H9 (cell line): ENCODE data around the gene SLC22A15. TPM values are rescaled to one million over a fixed set of nuclear protein-coding genes. Genes with fewer than 3 reads are reported as not detected.

Experiments
- DNase-seq: peaks from one replicate; pipeline ENCODE4 v3.0.0-alpha.2; 2017
- H2AFZ ChIP-seq: one replicate; pipeline ENCODE4 v1.6.1; 2013; ENCODE audit warnings: mild to moderate bottlenecking, low read length, control low read depth, moderate library complexity
- H2AK5ac ChIP-seq: 2 replicates; pipeline ENCODE4 v1.6.1; 2013; ENCODE audit warnings: low read length, control low read depth, mixed read lengths; ENCODE audit not compliant: insufficient read length
- H2BK120ac ChIP-seq: one replicate; pipeline ENCODE4 v1.6.1; 2013; ENCODE audit warnings: low read depth, mild to moderate bottlenecking, low read length, control low read depth, inconsistent platforms; ENCODE audit not compliant: poor library complexity, severe bottlenecking
- H2BK12ac ChIP-seq: 2 replicates; pipeline ENCODE4 v1.6.1; 2013; ENCODE audit warnings: low read length, control low read depth, mixed read lengths, low read depth; ENCODE audit not compliant: insufficient read length
- H2BK15ac ChIP-seq: 2 replicates; pipeline ENCODE4 v1.6.1; 2013; ENCODE audit warnings: low read depth, low read length, control low read depth
- H2BK20ac ChIP-seq: one replicate; pipeline ENCODE4 v1.6.1; 2013; ENCODE audit warnings: low read depth, mild to moderate bottlenecking, low read length, control low read depth, inconsistent platforms; ENCODE audit not compliant: poor library complexity, severe bottlenecking
- H2BK5ac ChIP-seq: 2 replicates; pipeline ENCODE4 v1.6.1; 2013; ENCODE audit warnings: low read length, control low read depth, mixed read lengths; ENCODE audit not compliant: insufficient read length
- H3K14ac ChIP-seq: 2 replicates; pipeline ENCODE4 v1.6.1; 2013; ENCODE audit warnings: low read length, control low read depth; ENCODE audit not compliant: insufficient read depth
- H3K18ac ChIP-seq: 2 replicates; pipeline ENCODE4 v1.6.1; 2013; ENCODE audit warnings: low read depth, mild to moderate bottlenecking, mixed read lengths, low read length, control low read depth; ENCODE audit not compliant: insufficient read length
- H3K23ac ChIP-seq: 2 replicates; pipeline ENCODE4 v1.6.1; 2013; ENCODE audit warnings: low read length, control low read depth, mixed read lengths, low read depth; ENCODE audit not compliant: insufficient read length
- H3K23me2 ChIP-seq: 2 replicates; pipeline ENCODE4 v1.6.1; 2013; ENCODE audit warnings: low read depth, mild to moderate bottlenecking, mixed read lengths, low read length, control low read depth; ENCODE audit not compliant: insufficient read length, poor library complexity, severe bottlenecking
- H3K27ac ChIP-seq: 2 replicates; pipeline ENCODE4 v1.5.1; 2013; ENCODE audit warnings: low read length, control low read depth, mixed read lengths, low read depth; ENCODE audit not compliant: insufficient read length
- H3K27me3 ChIP-seq: 2 replicates; pipeline ENCODE4 v1.6.1; 2013; ENCODE audit warnings: low read length, control low read depth, inconsistent platforms; ENCODE audit not compliant: insufficient read depth
- H3K4ac ChIP-seq: 2 replicates; pipeline ENCODE4 v1.6.1; 2013; ENCODE audit warnings: low read depth, mild to moderate bottlenecking, control low read depth, inconsistent platforms, low read length, moderate library complexity
- H3K4me1 ChIP-seq: 2 replicates; pipeline ENCODE4 v1.6.1; 2013; ENCODE audit warnings: low read length, control low read depth, inconsistent platforms; ENCODE audit not compliant: insufficient read depth
- H3K4me2 ChIP-seq: 2 replicates; pipeline ENCODE4 v1.6.1; 2013; ENCODE audit warnings: low read length, control low read depth, mixed read lengths; ENCODE audit not compliant: insufficient read length, insufficient read depth
- H3K56ac ChIP-seq: 2 replicates; pipeline ENCODE4 v1.6.1; 2013; ENCODE audit warnings: low read depth, mild to moderate bottlenecking, mixed read lengths, low read length, control low read depth; ENCODE audit not compliant: insufficient read length
- H3K79me1 ChIP-seq: 2 replicates; pipeline ENCODE4 v1.6.1; 2013; ENCODE audit warnings: low read depth, mild to moderate bottlenecking, moderate library complexity, low read length, control low read depth, inconsistent platforms; ENCODE audit not compliant: insufficient read depth, poor library complexity, severe bottlenecking
- H3K79me2 ChIP-seq: 2 replicates; pipeline ENCODE4 v1.6.1; 2013; ENCODE audit warnings: low read length, control low read depth, inconsistent platforms; ENCODE audit not compliant: insufficient read depth
- H3K9ac ChIP-seq: 2 replicates; pipeline ENCODE4 v1.6.1; 2013; ENCODE audit warnings: low read length, control low read depth, mixed read lengths; ENCODE audit not compliant: insufficient read length; ENCODE audit errors: extremely low read depth
- H3K9me3 ChIP-seq: one replicate; pipeline ENCODE4 v1.6.1; 2013; ENCODE audit warnings: low read depth, low read length, inconsistent platforms; ENCODE audit not compliant: control insufficient read depth
- H3T11ph ChIP-seq: one replicate; pipeline ENCODE4 v1.6.1; 2013; ENCODE audit warnings: mild to moderate bottlenecking, low read length, control low read depth, inconsistent platforms
- H4K20me1 ChIP-seq: one replicate; pipeline ENCODE4 v1.6.1; 2013; ENCODE audit not compliant: control insufficient read depth, insufficient read length, insufficient read depth
- H4K5ac ChIP-seq: 2 replicates; pipeline ENCODE4 v1.6.1; 2013; ENCODE audit warnings: low read depth, mild to moderate bottlenecking, mixed read lengths, low read length, control low read depth; ENCODE audit not compliant: insufficient read length
- H4K8ac ChIP-seq: replicated peaks from 2 replicates; pipeline ENCODE4 v1.6.1; 2013; ENCODE audit warnings: low read length, control low read depth, mixed read lengths, low read depth; ENCODE audit not compliant: insufficient read length
- H4K91ac ChIP-seq: 2 replicates; pipeline ENCODE4 v1.6.1; 2013; ENCODE audit warnings: low read depth, mild to moderate bottlenecking, moderate library complexity, mixed read lengths, low read length, control low read depth; ENCODE audit not compliant: insufficient read length
- H3K27ac Mint-ChIP-seq, 3 experiments: 2 replicates in 2 of 3; 3 replicates in 1 of 3; pipeline ENCODE4 v1.8.0; 2020 to 2021; ENCODE audit warnings: mixed read lengths in 3 of 3, mild to moderate bottlenecking in 1 of 3, moderate library complexity in 1 of 3
- H3K27me3 Mint-ChIP-seq: 2 replicates; pipeline ENCODE4 v1.8.0; 2021; ENCODE audit warnings: low read depth, mild to moderate bottlenecking, moderate library complexity, mixed read lengths
- H3K36me3 Mint-ChIP-seq, 3 experiments: 2 replicates in 2 of 3; 3 replicates in 1 of 3; pipeline ENCODE4 v1.8.0; 2020 to 2021; ENCODE audit warnings: low read depth in 3 of 3, mixed read lengths in 3 of 3; ENCODE audit not compliant: insufficient read depth in 1 of 3
- H3K4me1 Mint-ChIP-seq, 2 experiments: 2 replicates each; pipeline ENCODE4 v1.8.0; 2020; ENCODE audit warnings: mixed read lengths in 2 of 2
- H3K4me3 Mint-ChIP-seq, 2 experiments: 2 replicates in 1 of 2; 3 replicates in 1 of 2; pipeline ENCODE4 v1.8.0; 2020 to 2021; ENCODE audit warnings: mild to moderate bottlenecking in 2 of 2, mixed read lengths in 2 of 2, moderate library complexity in 1 of 2
- H3K9me3 Mint-ChIP-seq, 2 experiments: 2 replicates in 1 of 2; 3 replicates in 1 of 2; pipeline ENCODE4 v1.8.0; 2020; ENCODE audit warnings: mild to moderate bottlenecking in 2 of 2, mixed read lengths in 2 of 2, moderate library complexity in 1 of 2
- WGBS: extraction: QIAGEN DNeasy Blood & Tissue Kit; methylation state at CpG from one replicate; pipeline ENCODE4 v1.1.7; 2013; ENCODE audit warnings: missing lambda C conversion rate, low lambda C conversion rate, mixed read lengths; ENCODE audit not compliant: insufficient read length; ENCODE audit errors: extremely low coverage; 5-methylcytosine and 5-hydroxymethylcytosine counted together
- total RNA-seq: library from RNA; stranded (reverse); gene quantifications from 2 replicates; pipeline ENCODE4 v1.2.1, GENCODE V29; 2021
- TF ChIP-seq, protein P1 (sequence below): fragments of 200-600 bp; sonication (generic); conservative IDR thresholded peaks from 3 replicates; pipeline ENCODE4 v1.8.0; 2021; ENCODE audit warnings: antibody characterized with exemption, mild to moderate bottlenecking

SLC22A15 gene
- total RNA-seq, 1 experiment from 2014 or later: 3.2 TPM

- Histone ChIP-seq H2BK15ac (no peak overlapping the region), H4K5ac (no peak overlapping the region), H2BK5ac (no peak overlapping the region), H3K4me1 (no peaks in the 10 kb centered on the region), H2AFZ (no peak overlapping the region), H4K91ac (no peak overlapping the region), H2BK12ac (no peak overlapping the region), H4K20me1 (no peaks in the 10 kb centered on the region), H2BK120ac (no peak overlapping the region), H3K56ac (no peak overlapping the region), H3K9me3 (no peaks in the 10 kb centered on the region), H2BK20ac (no peak overlapping the region), H3K23ac (no peak overlapping the region), H4K8ac (no peak overlapping the region), H3K4ac (no peak overlapping the region), H3K18ac (no peak overlapping the region), H3K9ac (no peak overlapping the region), H3K79me1 (no peaks in the 10 kb centered on the region), H3K14ac (no peak overlapping the region), H3K4me2 (no peak overlapping the region), H3K27me3 (no peaks in the 10 kb centered on the region), H3K79me2 (no peaks in the 10 kb centered on the region), H3K23me2 (no peaks in the 10 kb centered on the region), H2AK5ac (no peak overlapping the region), H3K27ac (no peak overlapping the region), H3T11ph (no peak overlapping the region)
- Mint-ChIP-seq H3K9me3 (peaks cover 5 to 10% of the 10 kb centered on the region in 2 experiments; a peak in 3 of 5 replicates), H3K4me1 (no peaks in the 10 kb centered on the region), H3K27me3 (no peaks in the 10 kb centered on the region), H3K27ac (no peak overlapping the region), H3K36me3 (peaks cover 0 to 8% (median 0%) of the 10 kb centered on the region in 3 experiments; a peak in 2 of 7 replicates), H3K4me3 (no peak overlapping the region)
- TF ChIP-seq, protein P1, sequence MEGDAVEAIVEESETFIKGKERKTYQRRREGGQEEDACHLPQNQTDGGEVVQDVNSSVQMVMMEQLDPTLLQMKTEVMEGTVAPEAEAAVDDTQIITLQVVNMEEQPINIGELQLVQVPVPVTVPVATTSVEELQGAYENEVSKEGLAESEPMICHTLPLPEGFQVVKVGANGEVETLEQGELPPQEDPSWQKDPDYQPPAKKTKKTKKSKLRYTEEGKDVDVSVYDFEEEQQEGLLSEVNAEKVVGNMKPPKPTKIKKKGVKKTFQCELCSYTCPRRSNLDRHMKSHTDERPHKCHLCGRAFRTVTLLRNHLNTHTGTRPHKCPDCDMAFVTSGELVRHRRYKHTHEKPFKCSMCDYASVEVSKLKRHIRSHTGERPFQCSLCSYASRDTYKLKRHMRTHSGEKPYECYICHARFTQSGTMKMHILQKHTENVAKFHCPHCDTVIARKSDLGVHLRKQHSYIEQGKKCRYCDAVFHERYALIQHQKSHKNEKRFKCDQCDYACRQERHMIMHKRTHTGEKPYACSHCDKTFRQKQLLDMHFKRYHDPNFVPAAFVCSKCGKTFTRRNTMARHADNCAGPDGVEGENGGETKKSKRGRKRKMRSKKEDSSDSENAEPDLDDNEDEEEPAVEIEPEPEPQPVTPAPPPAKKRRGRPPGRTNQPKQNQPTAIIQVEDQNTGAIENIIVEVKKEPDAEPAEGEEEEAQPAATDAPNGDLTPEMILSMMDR: no peak
- no peak for DNase-seq
- no CpG with 5 or more reads among the region's 4 CpGs for WGBS
Observed at GRCh38 chr1:116099379-116099778, 123.1 kb downstream of the SLC22A15 start.
